ENCODE measurements around the gene GRID2. TPM values are rescaled to one million over a fixed set of nuclear protein-coding genes. Genes with fewer than 3 reads are reported as not detected.
A peak's percentile ranks its signal among the peaks of the same experiment; 100 is the strongest.

GRID2 gene
- total and polyA plus RNA-seq, 8 donors, result 6.4 TPM; not detected in 7

DNA sequence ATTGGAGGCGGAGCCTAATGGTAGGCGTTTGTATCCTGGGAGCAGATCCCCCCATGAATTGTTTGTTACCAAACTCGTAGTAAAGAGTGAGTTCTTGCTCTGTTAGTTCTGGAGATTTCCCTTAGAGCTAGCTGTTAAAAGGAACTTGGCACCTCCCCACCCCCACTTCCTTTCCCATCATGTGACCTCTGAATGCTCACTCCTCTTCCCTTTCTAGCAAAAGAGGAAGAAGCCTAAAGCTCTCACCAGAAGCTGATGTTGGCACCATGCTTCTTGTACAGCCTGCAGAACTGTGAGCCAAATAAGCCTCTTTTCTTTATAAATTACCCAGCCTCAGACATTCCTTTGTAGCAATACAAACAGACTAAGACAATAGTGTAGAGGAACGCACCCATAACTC is 1511.0 kb downstream of the GRID2 start:
- Histone ChIP-seq H3K9me3 (no peaks in the 10 kb centered on the region), H3K27me3 (no peaks in the 10 kb centered on the region), H3K27ac (no peak overlapping the region), H3K4me3 (no peak overlapping the region), H3K4me1 (peaks cover 0 to 5% (median 0%) of the 10 kb centered on the region in 4 donors), H3K36me3 (no peaks in the 10 kb centered on the region)
- intact Hi-C loops (cut with DNase I; ENCODE audit: low total_unique reads), result no loop called here
- peak in 1 of 2 donors; percentile 27 for DNase-seq
- whole genome bisulfite sequencing, 5 donors, result 34 to 66% (median 55%) methylated on average over 4 of the region's 4 CpGs
- TF ChIP-seq, protein P1, sequence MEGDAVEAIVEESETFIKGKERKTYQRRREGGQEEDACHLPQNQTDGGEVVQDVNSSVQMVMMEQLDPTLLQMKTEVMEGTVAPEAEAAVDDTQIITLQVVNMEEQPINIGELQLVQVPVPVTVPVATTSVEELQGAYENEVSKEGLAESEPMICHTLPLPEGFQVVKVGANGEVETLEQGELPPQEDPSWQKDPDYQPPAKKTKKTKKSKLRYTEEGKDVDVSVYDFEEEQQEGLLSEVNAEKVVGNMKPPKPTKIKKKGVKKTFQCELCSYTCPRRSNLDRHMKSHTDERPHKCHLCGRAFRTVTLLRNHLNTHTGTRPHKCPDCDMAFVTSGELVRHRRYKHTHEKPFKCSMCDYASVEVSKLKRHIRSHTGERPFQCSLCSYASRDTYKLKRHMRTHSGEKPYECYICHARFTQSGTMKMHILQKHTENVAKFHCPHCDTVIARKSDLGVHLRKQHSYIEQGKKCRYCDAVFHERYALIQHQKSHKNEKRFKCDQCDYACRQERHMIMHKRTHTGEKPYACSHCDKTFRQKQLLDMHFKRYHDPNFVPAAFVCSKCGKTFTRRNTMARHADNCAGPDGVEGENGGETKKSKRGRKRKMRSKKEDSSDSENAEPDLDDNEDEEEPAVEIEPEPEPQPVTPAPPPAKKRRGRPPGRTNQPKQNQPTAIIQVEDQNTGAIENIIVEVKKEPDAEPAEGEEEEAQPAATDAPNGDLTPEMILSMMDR (IDR thresholded peaks at IDR 0.05), result no peak
- TF ChIP-seq POLR2A (IDR thresholded peaks at IDR 0.05), result no peak
- TF ChIP-seq EP300 (IDR thresholded peaks at IDR 0.05), result no peak
- no peak for TF ChIP-seq POLR2AphosphoS5 (IDR thresholded peaks at IDR 0.05)

Small RNA genes within 50 kb of the gene (small RNA-seq; reads per million reads assigned to genes)
- gene RNA5SP164, result 0 reads per million in 4 donors

Data from stomach (tissue), 9 donors.